ENCODE measurements around the gene RNASE8. TPM values are rescaled to one million over a fixed set of nuclear protein-coding genes. Genes with fewer than 3 reads are reported as not detected.
"Not testable (repeated sequence)": the region's sequence is repeated elsewhere in the genome, so short reads cannot be mapped to it uniquely, and the experiment has no call there.

Gene RNASE8
- total RNA-seq, 1 donor from 2014 or later, result not detected

DNA sequence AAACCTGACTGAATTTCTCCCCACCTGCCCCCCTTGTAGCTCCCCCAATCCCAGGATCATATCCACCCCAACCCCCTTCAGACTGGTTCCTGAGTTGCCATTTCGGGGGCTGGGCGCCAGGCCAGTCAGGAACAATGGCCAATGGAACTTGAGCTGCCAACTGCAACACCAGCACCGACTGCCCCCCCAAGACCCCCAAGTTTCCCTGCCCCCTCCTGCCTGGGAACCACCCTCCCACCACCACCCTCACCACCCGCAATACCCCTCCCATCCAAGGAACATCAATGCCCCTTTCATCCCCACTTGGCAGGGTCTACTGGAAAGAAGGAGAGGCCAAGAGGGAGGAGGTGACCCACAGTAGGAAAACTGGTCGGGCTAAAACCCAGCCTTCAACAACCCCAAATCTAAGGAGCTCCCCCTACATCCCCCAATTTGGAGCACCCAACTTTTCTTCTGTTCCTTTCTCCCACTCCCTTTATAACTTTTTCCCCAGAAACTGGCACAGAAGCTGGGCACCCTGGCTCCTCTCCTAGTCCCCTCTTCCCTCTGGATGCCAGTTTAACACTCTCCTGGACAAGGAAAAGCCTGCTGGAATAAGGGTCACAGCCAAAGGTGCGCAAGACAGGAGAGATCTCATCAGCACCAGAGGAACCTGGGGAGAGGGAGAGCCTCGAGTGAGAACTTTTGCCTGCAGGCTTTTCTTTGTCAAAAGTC is 31.2 kb upstream of the RNASE8 start:
- DNase-seq, result peak; percentile 43
- ATAC-seq, result no peak
- intact Hi-C loops (cut with micrococcal nuclease), result no loop called here

DNA sequence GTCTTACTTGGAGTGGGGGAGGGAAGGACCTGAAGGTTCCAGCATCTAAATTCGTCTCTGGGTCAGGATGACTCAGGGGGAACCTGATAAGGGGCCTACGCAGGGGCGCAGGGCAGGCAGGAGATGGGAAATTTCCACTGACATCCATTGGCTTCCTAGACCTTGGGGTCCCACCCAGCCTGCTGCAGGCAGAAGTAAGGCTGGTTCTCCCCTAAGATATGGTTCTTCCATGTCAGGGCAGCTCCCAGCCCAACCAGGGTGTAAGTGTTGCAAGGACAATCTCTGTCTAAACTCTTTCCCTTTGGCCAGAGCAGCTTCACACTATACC is 30.7 kb upstream of the RNASE8 start:
- intact Hi-C loops (cut with micrococcal nuclease), result no loop called here
- DNase-seq (peak; percentile 34), ATAC-seq (no peak)

DNA sequence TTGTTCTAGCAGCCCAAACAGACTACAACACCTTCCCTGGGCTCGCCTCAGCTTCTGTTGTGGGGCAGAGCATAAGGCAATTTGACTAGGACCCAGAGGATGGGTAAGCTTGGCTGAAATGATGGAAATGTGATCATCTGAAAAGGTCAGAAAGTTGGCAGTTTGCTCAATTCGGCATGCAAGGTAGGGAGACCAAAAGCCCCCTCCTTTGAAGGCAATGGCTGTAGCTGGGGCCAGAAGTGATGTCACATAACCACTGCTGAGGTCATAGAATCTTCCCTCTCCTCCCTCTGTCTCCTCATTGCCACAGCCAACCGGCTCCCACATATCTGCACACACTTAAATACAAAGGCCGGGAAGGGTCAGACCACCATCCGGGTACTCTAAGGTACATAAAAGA is 27.7 kb upstream of the RNASE8 start, which contains the start of gene TPPP2:
TPPP2 (plus strand) TSS at position 301 of the 400 bp plus-strand sequence. CDS start 365 bp downstream, outside the sequence.
- DNase-seq (no peak), ATAC-seq (no peak)
- intact Hi-C loops (cut with micrococcal nuclease), result no loop called here

DNA sequence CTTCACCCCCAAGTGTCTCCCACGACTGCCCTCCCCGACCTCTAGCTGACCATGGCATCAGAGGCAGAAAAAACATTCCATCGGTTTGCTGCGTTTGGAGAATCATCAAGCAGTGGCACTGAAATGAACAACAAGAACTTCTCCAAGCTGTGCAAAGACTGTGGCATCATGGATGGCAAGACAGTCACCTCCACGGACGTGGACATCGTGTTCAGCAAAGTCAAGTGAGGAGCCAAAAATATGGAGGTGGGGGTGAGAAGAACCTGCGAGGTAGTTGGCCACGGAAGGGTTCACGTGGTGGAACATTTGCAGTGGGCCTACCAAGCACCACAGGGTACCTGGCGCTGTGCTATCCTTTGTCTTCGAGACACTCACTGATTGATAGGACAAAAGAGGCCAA is 27.1 kb upstream of the RNASE8 start:
- ATAC-seq (no peak), DNase-seq (no peak)

DNA sequence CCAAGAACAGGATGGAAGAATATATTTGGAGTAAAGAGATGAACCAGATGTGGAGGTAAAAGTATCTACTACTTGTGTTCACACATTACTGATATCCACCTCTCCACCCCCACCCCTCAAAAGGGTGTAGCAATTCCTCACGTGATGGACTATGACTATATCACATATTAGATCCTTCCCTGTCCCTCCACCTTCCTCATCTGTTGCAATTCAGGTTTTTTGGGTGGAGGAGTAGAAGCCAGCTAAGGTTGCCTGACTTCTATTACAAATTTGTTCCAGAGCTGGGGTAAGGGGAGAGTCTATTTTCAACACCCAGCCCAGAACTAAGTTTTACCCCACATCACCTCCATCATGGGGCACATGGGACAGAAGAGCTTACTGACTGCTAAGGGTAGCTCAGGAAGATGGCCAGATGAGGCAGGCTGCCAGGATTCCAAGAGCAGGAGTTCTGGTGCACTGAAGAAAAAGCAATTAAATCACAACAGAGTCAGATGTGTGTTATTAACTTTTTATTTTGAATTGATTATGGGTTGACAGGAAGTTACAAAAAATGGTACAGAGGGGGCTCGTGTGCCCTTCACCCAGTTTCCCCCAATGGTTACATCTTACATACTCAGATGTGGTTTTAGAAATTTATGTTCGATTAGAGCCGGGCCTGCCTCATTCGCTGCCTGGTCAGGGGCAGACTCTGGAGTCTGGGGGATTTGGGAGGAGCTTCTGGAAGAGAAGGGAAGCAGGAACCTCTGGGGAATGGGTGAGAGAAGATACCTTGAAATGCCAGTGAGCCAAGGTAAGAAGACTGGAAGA is 25.1 kb upstream of the RNASE8 start:
- DNase-seq, result no peak
- ATAC-seq, result no peak
- intact Hi-C loops (cut with micrococcal nuclease), result no loop called here

More for the DNA sequence above, 27.1 kb upstream of the RNASE8 start:
- intact Hi-C loops (cut with micrococcal nuclease), result no loop called here

DNA sequence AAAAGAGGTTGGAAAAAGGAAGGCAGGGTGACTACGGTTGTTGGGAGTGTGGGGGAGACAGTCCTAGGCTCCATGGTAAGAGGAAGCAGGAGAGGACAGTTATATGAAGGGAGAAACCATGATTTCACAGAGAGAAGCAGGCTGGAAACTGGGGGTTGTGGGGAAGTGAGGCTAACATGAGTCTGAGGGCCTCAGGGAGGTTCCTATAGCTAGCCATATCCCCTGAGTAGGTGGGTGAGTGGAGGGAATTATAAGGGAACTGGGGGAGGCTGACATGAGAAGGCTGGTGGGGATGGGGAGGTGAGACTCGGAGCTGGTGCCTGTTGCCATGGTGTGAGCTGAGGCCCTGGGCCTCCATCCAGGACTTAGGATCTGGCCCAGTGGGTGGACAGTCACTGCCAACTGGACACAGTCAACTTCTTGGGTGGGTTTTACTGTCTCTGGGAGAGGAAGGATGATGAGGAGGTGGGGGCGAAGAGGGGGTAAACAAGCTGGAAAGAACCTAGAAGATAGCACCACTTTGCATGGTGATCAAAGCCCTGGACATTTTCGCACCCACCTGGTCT is 24.4 kb upstream of the RNASE8 start:
- no peak for ATAC-seq
- intact Hi-C loops (cut with micrococcal nuclease), result no loop called here
- no peak for DNase-seq

DNA sequence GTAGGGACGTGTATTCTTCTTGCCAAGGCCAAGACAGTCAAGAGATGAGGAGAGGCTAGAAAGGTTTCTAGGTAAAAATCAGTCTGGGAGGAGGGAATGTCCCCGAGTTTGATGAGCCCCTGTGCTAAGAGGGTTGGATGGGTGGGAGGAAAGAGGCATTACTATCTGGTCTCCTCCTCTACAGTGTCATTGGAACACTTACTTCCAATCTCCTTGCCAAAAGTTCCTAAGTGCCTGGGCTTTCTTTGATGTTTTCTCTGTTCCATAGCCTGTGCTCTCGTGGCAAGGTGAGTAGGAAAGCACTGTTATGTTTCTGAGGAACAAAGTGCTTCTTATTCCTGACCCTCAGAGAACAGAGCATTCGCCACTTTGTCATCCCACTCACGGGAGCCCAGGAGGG is 22.9 kb upstream of the RNASE8 start, which contains the start of gene RNASE13:
RNASE13 (minus strand) TSS at position 101 of the 400 bp plus-strand sequence. CDS start 519 bp downstream, outside the sequence.
- intact Hi-C loops (cut with micrococcal nuclease), result no loop called here
- ATAC-seq, result no peak

DNA sequence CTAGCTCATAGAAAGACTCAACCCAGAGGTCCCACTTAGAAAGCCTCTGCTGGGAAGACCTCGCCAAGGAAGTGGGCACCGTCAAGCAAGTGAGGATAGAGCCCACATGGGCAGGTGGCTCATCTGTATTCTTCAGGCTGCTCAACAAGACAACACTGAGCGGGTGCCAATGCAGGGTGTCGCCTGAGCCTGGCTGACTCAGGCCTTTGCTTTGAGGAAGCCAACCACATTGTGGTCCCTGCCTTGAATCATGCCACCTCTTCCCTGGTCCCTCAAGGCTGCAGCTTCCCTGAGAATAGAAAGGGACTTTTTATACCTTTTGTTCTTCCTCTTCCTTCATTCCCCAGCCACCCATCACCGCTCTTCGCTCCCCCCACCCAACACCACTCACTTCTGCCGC is 20.9 kb upstream of the RNASE8 start:
- DNase-seq, result no peak
- no peak for ATAC-seq
- intact Hi-C loops (cut with micrococcal nuclease), result no loop called here

More for the DNA sequence above, 22.9 kb upstream of the RNASE8 start, which contains the start of gene RNASE13:
- DNase-seq, result no peak

DNA sequence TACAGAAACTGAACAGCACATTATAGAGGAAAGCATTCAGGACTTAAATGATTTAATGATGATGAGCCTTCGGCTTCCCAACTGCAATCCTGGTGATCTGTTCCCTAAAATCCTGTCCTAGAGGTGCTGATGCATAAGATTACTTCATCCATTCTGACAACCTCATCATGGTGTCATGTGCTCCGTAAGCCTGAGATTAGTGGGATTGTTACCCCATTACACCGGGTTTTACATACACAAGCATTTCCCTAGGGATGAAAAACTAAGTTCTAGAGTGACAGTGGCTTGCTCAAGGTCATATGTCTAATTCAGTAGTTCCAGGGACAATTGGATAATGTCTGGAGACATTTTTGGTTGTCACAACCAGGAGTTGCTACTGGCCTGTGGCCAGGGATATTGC is 20.5 kb upstream of the RNASE8 start:
- DNase-seq (no peak), ATAC-seq (no peak)
- intact Hi-C loops (cut with micrococcal nuclease), result no loop called here

DNA sequence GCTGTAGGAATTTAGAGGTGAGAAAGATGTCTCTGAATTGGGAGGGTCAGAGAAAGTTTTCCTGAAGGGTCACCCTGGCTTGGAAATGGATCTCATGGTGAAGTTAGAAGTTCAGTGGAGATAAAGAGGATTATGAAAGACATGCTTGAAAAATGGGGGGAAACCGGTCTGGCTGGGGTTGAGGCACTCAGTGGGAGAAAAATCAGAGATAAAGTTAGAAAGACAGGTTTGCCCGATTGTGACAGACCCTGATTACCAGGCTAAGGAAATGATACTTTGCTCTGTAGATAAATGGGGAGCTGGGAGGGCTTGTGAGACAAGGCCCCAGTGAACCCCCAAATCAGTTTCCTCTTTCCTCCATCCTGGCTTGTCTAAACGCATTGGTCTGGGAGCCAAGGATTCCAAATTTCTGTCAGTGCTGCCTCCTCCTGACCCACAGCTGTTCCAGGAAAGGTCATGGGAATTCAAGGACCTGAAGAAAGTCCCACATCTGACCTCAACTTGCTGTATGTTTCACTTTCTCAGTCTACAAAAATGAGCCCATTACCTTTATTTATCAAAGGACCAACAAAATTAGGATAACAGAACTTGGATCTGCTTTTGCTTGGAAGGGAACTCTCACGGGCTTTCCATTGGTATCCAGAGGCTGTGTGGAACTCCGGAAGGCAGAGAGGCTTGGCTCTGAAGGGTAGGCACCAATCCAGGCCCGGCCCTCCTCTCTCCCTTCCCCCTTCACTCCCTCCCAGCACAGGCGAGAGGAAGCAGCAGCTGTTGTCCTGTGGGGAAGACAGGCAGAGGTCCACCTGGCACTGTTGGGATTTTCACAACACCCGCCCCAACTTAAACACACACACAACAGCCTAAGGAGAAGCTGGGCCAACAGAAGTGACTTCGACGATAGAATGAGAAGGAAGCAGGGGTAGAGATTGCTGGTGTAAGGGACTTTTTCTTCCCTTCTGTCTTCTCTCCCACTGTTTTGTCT is 18.9 kb upstream of the RNASE8 start:
- DNase-seq (peak; percentile 90), ATAC-seq (peak; percentile 95)
- intact Hi-C loops (cut with micrococcal nuclease), result no loop called here

DNA sequence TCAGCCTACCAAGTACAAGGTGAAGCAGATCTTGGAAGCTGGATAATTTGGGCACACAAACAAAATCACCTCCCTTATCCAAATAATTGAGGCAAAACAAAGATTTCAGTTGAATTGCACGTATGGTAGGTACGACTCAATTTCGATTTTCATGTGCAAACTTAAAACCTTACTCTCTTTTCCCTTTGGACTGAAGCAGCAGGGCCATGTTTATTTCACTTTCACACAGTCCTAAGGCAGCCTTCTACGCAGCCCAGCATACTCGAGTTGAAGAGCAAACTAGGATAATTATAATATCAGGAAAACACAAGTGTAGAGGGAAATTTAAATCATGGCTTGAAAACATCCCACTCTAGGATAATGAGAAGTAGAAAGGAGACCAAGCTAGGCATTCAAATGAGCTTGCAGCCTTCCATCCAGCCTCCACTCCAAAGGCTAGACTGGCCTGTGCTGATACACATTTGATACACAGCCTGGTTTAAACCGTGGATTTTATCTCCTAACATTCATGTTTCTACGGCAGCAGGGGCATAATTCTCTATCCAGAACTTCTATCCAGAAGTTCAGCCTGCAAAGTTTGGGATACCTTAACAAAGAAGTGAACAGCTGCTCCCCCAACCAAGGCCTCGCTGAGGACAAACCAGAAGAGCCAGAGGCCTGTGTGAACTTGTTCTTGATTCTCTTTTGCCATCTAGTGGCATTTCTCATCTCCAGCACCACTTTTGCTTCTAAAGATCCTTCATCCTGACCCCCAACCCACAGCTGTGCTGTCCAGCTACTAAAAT is 17.8 kb upstream of the RNASE8 start:
- peak; percentile 48 for DNase-seq
- intact Hi-C loops (cut with micrococcal nuclease), result loop anchor here (2.0 kb wide), 1 partner anchor 25 kb away; no protein-coding TSS in a partner anchor
- ATAC-seq, result peak; percentile 73

DNA sequence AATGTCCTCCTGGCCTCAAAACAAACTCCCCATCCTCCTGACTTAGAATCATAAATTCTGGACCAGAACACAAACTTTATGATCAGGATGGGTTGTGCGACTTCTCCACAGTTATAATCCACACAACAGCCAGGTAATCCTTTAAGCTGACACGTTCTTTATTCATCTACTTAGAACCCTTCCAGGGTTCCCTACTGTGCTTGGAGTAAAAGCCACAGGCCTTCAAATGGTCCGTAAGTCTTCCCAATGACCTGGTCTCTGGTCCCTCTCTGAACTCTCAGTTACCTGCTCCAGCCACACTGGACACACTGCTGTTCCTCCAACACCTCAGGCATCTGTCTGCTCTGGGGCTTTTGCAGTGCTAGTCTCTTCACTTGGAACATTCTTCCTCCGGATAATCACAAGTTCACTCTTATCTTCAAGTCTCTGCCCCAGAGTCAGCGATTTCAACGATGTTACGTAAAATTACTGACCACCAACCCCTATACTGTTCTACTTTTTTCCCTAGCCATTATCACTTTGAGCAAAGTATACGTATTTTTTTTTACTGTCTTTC is 17.2 kb upstream of the RNASE8 start:
- ATAC-seq, result no peak
- intact Hi-C loops (cut with micrococcal nuclease), result loop anchor here (2.0 kb wide), 1 partner anchor 26 kb away; no protein-coding TSS in a partner anchor

DNA sequence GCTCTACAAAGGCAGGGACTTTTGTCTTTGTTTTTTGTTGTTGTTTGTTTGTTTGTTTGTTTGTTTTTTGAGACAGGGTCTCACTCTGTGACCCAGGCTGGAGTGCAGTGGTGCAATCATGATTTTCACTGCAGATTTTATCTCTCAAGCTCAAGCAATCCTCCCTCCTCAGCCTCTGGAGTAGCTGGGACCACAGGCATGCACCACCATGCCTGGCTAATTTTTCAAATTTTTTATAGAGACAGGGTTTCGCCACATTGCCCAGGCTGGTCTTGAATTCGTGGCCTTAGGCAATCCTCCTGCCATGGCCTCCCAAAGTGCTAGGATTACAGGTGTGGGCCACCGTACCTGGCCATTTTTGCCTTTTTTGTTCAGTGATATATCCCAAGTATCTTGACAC is 16.7 kb upstream of the RNASE8 start:
- intact Hi-C loops (cut with micrococcal nuclease), result loop anchor here (2.0 kb wide), 1 partner anchor 26 kb away; no protein-coding TSS in a partner anchor
- not testable (repeated sequence) for ATAC-seq, DNase-seq

More for the DNA sequence above, 17.2 kb upstream of the RNASE8 start:
- no peak for DNase-seq

DNA sequence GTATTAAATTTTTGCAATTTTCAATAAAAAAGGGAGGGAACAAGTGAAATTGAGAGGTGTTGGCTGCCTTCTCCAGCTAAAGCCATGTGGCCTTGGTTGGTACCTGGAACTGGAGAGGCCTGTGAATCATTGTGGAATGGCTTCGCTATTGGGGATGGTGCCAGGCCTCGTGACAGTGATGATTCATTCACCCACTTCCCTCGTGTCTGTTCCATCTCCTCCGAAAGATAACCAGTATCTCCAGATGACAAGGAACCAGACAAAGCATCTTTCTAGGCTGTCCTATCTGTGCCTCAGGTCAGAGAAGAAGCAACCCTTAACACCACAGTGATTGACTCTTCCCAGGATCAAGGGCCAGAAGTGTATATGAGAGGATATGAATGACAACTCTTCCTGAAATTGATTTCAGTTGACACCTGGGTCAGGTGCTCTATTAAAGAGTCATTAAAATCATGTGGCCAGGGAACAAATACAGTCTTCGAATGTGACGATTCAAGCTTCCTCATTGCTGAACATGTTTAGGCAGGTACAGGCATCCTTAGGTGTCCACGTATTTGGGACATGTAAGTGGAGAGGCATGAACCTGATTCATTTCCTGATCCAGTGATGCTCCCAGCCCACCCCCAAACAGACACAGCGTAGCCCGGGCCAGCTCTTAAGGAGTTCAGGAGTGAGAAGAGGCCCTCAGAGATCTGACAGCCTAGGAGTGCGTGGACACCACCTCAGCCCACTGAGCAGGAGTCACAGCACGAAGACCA is 15.8 kb upstream of the RNASE8 start, which contains the start of gene RNASE7:
RNASE7 (plus strand) TSS at position 687 of the 758 bp plus-strand sequence. CDS start 631 bp downstream, outside the sequence.
- intact Hi-C loops (cut with micrococcal nuclease), result loop anchor here (2.0 kb wide), 1 partner anchor 27 kb away; no protein-coding TSS in a partner anchor
- ATAC-seq, result no peak

DNA sequence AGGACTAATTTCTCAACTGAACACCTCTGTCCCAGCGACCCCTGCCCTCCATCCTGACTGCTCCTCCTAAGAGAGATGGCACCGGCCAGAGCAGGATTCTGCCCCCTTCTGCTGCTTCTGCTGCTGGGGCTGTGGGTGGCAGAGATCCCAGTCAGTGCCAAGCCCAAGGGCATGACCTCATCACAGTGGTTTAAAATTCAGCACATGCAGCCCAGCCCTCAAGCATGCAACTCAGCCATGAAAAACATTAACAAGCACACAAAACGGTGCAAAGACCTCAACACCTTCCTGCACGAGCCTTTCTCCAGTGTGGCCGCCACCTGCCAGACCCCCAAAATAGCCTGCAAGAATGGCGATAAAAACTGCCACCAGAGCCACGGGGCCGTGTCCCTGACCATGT is 14.7 kb upstream of the RNASE8 start:
- DNase-seq, result peak; percentile 42
- intact Hi-C loops (cut with micrococcal nuclease), result no loop called here
- peak; percentile 24 for ATAC-seq

More for the DNA sequence above, 15.8 kb upstream of the RNASE8 start, which contains the start of gene RNASE7:
- DNase-seq, result no peak

DNA sequence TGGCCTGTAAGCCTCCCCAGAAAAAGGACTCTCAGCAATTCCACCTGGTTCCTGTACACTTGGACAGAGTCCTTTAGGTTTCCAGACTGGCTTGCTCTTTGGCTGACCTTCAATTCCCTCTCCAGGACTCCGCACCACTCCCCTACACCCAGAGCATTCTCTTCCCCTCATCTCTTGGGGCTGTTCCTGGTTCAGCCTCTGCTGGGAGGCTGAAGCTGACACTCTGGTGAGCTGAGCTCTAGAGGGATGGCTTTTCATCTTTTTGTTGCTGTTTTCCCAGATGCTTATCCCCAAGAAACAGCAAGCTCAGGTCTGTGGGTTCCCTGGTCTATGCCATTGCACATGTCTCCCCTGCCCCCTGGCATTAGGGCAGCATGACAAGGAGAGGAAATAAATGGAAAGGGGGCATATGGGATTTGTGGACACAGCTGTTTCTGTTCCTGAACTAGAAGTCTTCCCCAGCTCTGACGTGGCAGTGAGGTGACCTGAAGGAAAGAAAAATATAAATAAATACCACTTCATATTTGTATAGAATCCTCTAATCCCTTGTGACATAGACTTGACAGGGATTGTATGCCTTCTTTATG is 14.1 kb upstream of the RNASE8 start:
- DNase-seq (no peak), ATAC-seq (peak; percentile 17)
- intact Hi-C loops (cut with micrococcal nuclease), result no loop called here

Measured in left ventricle myocardium superior (tissue), 1 donor.